Measurements from ENCODE around the gene SH3GL1.

SH3GL1 gene

GRCh38 chr19:4396949-4397783 is 3.2 kb downstream of the SH3GL1 start:
- DNase-seq (ENCODE audit: low spot score): no peak

- no peak for DNase-seq (ENCODE audit: low spot score)
Measured at GRCh38 chr19:4393947-4394590, 6.3 kb downstream of the SH3GL1 start.

- DNase-seq (ENCODE audit: low spot score): no peak
Measured at GRCh38 chr19:4391701-4392483, 8.5 kb downstream of the SH3GL1 start.

GRCh38 chr19:4391306-4391693 is 9.0 kb downstream of the SH3GL1 start:
- no peak for DNase-seq (ENCODE audit: low spot score)

- no peak for DNase-seq (ENCODE audit: low spot score)
Measured at GRCh38 chr19:4390567-4391305, 9.6 kb downstream of the SH3GL1 start.

- no peak for DNase-seq (ENCODE audit: low spot score)
Measured at GRCh38 chr19:4390017-4390566, 10.3 kb downstream of the SH3GL1 start.

- DNase-seq (ENCODE audit: low spot score): no peak
Measured at GRCh38 chr19:4389511-4390016, 10.8 kb downstream of the SH3GL1 start.

- DNase-seq (ENCODE audit: low spot score): no peak
Measured at GRCh38 chr19:4389064-4389375, 11.3 kb downstream of the SH3GL1 start.

GRCh38 chr19:4388337-4389063 is 11.8 kb downstream of the SH3GL1 start:
- DNase-seq (ENCODE audit: low spot score): no peak

- DNase-seq (ENCODE audit: low spot score): no peak
Measured at GRCh38 chr19:4386041-4386782, 14.1 kb downstream of the SH3GL1 start.

- DNase-seq (ENCODE audit: low spot score): no peak
Measured at GRCh38 chr19:4385291-4386040, 14.9 kb downstream of the SH3GL1 start.

- DNase-seq (ENCODE audit: low spot score): peak; percentile 52
Measured at GRCh38 chr19:4380254-4380727, 20.1 kb downstream of the SH3GL1 start.

- no peak for DNase-seq (ENCODE audit: low spot score)
Measured at GRCh38 chr19:4379383-4380253, 20.7 kb downstream of the SH3GL1 start.

- no peak for DNase-seq (ENCODE audit: low spot score)
Measured at GRCh38 chr19:4378886-4379285, 21.5 kb downstream of the SH3GL1 start.

- no peak for DNase-seq (ENCODE audit: low spot score)
Measured at GRCh38 chr19:4376991-4377781, 23.2 kb downstream of the SH3GL1 start.

GRCh38 chr19:4376671-4376990 is 23.7 kb downstream of the SH3GL1 start:
- no peak for DNase-seq (ENCODE audit: low spot score)

- no peak for DNase-seq (ENCODE audit: low spot score)
Measured at GRCh38 chr19:4376028-4376670, 24.2 kb downstream of the SH3GL1 start.
